Small intestine (tissue), 7 donors: ENCODE data around the gene CDKN1A. TPM values are rescaled to one million over a fixed set of nuclear protein-coding genes. Genes with fewer than 3 reads are reported as not detected.

ENCODE experiments used
- DNase-seq, 2 donors: peaks; one replicate each; pipeline versions ENCODE4 v3.0.0 to v3.0.0-alpha.2; 2013
- FAIRE-seq: peaks from 2 replicates; lab custom pipeline; 2012; peaks lifted over from hg19 to GRCh38; lab: Jason Lieb, UNC
- H3K27ac ChIP-seq, 3 donors: one replicate each; pipeline ENCODE4 v1.5.1; 2013; ENCODE audit warnings: low read length in 2 of 3, mild to moderate bottlenecking in 2 of 3, control low read depth in 1 of 3, inconsistent platforms in 1 of 3, low read depth in 1 of 3, moderate library complexity in 1 of 3
- H3K27me3 ChIP-seq, 3 donors: one replicate each; pipeline ENCODE4 v1.6.1; 2013; ENCODE audit warnings: low read length in 3 of 3, inconsistent platforms in 1 of 3; ENCODE audit not compliant: control insufficient read depth in 3 of 3, insufficient read depth in 3 of 3
- H3K36me3 ChIP-seq, 3 donors: one replicate each; pipeline ENCODE4 v1.6.1; 2013; ENCODE audit warnings: low read length in 3 of 3, inconsistent platforms in 1 of 3, low read depth in 1 of 3, mild to moderate bottlenecking in 1 of 3, moderate library complexity in 1 of 3; ENCODE audit not compliant: control insufficient read depth in 3 of 3, insufficient read depth in 2 of 3
- H3K4me1 ChIP-seq, 3 donors: one replicate each; pipeline ENCODE4 v1.6.1; 2013; ENCODE audit warnings: low read length in 2 of 3, inconsistent platforms in 1 of 3, low read depth in 1 of 3, mild to moderate bottlenecking in 1 of 3, moderate library complexity in 1 of 3; ENCODE audit not compliant: control insufficient read depth in 3 of 3, insufficient read depth in 2 of 3
- H3K4me3 ChIP-seq, 3 donors: one replicate each; pipeline ENCODE4 v1.5.1; 2013; ENCODE audit warnings: low read length in 3 of 3, control low read depth in 1 of 3, inconsistent platforms in 1 of 3, low read depth in 1 of 3, mild to moderate bottlenecking in 1 of 3, moderate library complexity in 1 of 3
- H3K9me3 ChIP-seq, 2 donors: one replicate each; pipeline ENCODE4 v1.6.1; 2013; ENCODE audit warnings: low read depth in 1 of 2, low read length in 1 of 2; ENCODE audit not compliant: control insufficient read depth in 2 of 2, insufficient read depth in 1 of 2
- WGBS, 3 donors: extraction: QIAGEN DNeasy Blood & Tissue Kit; methylation state at CpG; one replicate each; pipeline ENCODE4 v1.1.7; 2013; 5-methylcytosine and 5-hydroxymethylcytosine counted together
- polyA plus RNA-seq, 4 donors: library from polyadenylated mRNA; stranded (reverse) in 3 of 4; unstranded in 1 of 4; fragments of 200-250 nt in 3 of 4; fragments of 120-200 nt in 1 of 4; gene quantifications; one replicate each; pipeline versions ENCODE4 v1.2.1 to v1.2.3, GENCODE V29; 2013
- donor health status: healthy with polysubstance abuse.
- donor health status: control.
- donor health status: control.
- donor health status: Bipolar disorder and iron deficiency.
- donor health status: healthy.

Gene CDKN1A
- polyA plus RNA-seq, 4 donors, result 96.8 to 464 (median 292) TPM

DNA sequence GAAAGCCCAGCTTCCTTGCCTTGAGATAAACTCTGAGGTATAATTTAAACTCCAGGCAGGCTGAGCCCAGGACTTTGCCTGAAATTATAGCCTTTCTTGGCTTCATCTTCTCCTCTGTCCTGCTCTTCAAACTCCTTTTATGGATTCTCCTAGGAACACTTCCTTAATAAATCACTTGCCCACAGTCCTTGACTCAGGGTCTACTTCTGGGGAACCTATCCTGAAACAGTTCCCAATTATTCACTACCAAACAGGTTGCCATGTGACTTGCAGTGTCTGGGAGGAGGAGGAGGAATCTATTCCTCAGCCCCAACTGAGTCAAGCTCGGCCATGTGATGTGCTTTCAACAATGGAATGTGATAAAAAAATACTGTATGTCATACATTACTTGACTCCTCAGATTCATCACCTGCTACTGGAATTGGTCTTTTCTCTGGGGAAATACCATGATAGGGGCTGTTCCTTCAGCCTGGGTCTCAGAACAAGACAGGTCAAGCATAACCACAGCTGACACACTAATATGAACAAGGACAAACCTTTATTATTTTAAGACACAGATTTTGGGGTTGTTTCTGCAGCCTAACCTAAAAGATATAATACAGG, 20.5 kb upstream of the CDKN1A start:
- no peak overlapping the region for H3K4me3 ChIP-seq
- DNase-seq, result no peak
- peaks cover 0 to 32% (median 0%) of the 10 kb centered on the region in 3 donors for H3K4me1 ChIP-seq
- no peak for FAIRE-seq
- peaks cover 0 to 2% (median 0%) of the 10 kb centered on the region in 3 donors for H3K27me3 ChIP-seq
- H3K36me3 ChIP-seq, result no peaks in the 10 kb centered on the region
- H3K27ac ChIP-seq, result no peak overlapping the region
- no peaks in the 10 kb centered on the region for H3K9me3 ChIP-seq
- WGBS, 3 donors, result 59 to 79% (median 78%) methylated on average over 1 of the region's 1 CpG

DNA sequence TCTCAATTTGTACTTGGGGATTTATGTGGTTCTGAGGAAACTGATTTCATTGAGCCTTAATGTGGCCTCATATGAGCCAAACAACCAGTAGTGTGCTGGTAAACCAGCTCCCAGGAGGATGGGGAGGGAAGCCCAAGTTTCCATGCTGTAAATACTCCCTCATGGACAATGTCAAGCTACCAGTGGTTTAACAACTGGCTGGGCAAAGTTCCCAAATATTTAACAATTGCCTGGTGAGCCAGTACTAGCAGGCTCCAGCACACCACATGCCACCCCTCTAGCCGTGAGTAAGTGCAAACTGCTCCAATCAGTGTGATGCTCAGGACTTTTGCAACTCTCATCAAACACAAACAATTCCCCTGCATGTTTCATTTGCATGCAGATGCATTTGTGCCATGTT, 19.2 kb upstream of the CDKN1A start:
- WGBS, 3 donors, result 60 to 84% (median 62%) methylated on average over 1 of the region's 1 CpG

DNA sequence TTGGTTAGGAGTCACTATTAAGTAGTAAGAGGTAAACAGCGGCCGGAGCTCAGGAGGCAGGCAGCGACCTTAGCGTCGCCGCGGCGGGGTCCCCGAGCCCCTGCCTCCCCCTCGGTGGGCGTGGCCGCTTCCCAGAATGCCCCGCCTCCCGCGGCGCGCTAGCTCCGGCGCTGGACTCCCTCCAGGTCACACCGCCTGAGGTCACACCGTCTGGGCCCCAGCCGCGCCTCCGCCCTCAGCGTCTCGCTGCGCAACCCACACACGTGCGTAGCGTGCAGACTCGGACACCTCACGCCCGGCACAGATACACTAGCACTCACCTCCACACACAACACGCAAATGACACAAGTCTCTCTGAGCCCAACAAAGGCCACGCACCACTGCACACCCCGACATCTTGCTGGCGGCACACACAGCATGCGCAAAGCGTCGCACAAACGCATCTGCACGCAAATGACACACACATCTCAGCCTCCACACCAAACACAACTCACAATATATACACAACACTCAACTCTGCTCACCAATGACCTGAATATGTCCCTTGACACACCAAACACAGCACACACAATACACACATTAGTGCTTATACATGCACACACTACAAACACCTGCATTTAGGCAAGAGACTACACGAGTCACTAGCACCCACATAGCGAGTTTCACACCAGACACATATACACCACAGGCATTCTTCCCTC, 17.6 kb upstream of the CDKN1A start:
- H3K27me3 ChIP-seq, result peaks cover 0 to 2% (median 0%) of the 10 kb centered on the region in 3 donors
- peak; percentile 62 to 78 for DNase-seq
- no peaks in the 10 kb centered on the region for H3K9me3 ChIP-seq
- H3K4me1 ChIP-seq, result peaks cover 0 to 23% (median 0%) of the 10 kb centered on the region in 3 donors
- 23 to 27% (median 26%) methylated on average over 44 of the region's 44 CpGs for WGBS, 3 donors
- no peaks in the 10 kb centered on the region for H3K36me3 ChIP-seq
- H3K27ac ChIP-seq, result no peak overlapping the region
- peak overlapping the region in 2 of 3 donors; percentile 13 to 22 for H3K4me3 ChIP-seq
- FAIRE-seq, result no peak

More for the DNA sequence above, 19.2 kb upstream of the CDKN1A start:
- peaks cover 0 to 28% (median 0%) of the 10 kb centered on the region in 3 donors for H3K4me1 ChIP-seq
- H3K27me3 ChIP-seq, result peaks cover 0 to 2% (median 0%) of the 10 kb centered on the region in 3 donors
- no peak for DNase-seq
- H3K27ac ChIP-seq, result no peak overlapping the region
- no peak overlapping the region for H3K4me3 ChIP-seq
- no peaks in the 10 kb centered on the region for H3K36me3 ChIP-seq
- no peaks in the 10 kb centered on the region for H3K9me3 ChIP-seq
- no peak for FAIRE-seq

DNA sequence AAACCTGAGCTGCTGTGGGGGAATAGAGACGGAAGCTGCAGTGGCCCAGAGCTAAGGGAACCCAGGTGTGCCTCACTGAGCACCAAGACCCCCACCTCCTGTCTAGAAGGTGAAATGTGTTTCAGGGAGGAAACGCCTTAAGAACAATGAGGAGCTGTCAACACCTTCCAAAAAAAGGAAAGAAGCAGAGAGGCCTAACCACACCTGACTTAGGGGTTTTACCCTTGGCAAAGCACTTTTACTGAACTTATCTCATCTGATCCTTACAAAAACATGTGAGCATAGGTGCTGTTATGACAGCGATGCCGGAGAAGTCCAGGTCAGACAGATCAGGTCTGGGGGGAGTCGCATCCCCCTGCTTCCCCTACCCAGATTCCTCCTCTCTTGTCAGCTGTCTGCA, 16.1 kb upstream of the CDKN1A start:
- no peak for DNase-seq
- H3K9me3 ChIP-seq, result no peaks in the 10 kb centered on the region
- peaks cover 0 to 28% (median 0%) of the 10 kb centered on the region in 3 donors for H3K4me1 ChIP-seq
- WGBS, 3 donors, result 25 to 75% (median 41%) methylated on average over 5 of the region's 5 CpGs
- H3K27ac ChIP-seq, result no peak overlapping the region
- H3K4me3 ChIP-seq, result no peak overlapping the region
- H3K36me3 ChIP-seq, result no peaks in the 10 kb centered on the region
- FAIRE-seq, result no peak
- peaks cover 0 to 2% (median 0%) of the 10 kb centered on the region in 3 donors for H3K27me3 ChIP-seq

DNA sequence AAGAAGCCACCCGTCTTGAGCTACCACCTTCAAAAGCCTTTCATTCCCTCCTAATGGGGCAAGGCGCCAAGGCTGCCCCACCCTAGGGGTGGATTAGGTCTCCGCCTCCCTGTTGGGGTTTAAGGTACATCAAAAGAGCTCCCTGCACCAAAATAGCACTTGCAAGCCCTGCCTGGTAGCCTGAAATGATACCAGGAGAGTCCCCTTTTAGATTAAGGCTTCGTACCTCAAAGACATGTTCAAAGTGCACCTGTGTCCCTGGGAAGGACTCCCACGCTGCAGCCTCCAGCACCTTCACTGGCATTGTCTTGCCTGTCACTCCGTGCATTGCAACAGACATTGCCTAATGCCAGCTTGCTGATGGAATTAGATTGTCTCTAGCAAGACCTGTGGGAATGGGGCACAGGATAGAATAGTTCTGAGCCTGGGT, 15.7 kb upstream of the CDKN1A start:
- Histone ChIP-seq H3K27ac (no peak overlapping the region), H3K36me3 (no peaks in the 10 kb centered on the region), H3K4me1 (peaks cover 0 to 25% (median 0%) of the 10 kb centered on the region in 3 donors), H3K4me3 (no peak overlapping the region), H3K27me3 (peaks cover 0 to 2% (median 0%) of the 10 kb centered on the region in 3 donors), H3K9me3 (no peaks in the 10 kb centered on the region)
- DNase-seq (peak; percentile 71 to 75), FAIRE-seq (no peak)
- 9 to 61% (median 28%) methylated on average over 6 of the region's 6 CpGs for WGBS, 3 donors

DNA sequence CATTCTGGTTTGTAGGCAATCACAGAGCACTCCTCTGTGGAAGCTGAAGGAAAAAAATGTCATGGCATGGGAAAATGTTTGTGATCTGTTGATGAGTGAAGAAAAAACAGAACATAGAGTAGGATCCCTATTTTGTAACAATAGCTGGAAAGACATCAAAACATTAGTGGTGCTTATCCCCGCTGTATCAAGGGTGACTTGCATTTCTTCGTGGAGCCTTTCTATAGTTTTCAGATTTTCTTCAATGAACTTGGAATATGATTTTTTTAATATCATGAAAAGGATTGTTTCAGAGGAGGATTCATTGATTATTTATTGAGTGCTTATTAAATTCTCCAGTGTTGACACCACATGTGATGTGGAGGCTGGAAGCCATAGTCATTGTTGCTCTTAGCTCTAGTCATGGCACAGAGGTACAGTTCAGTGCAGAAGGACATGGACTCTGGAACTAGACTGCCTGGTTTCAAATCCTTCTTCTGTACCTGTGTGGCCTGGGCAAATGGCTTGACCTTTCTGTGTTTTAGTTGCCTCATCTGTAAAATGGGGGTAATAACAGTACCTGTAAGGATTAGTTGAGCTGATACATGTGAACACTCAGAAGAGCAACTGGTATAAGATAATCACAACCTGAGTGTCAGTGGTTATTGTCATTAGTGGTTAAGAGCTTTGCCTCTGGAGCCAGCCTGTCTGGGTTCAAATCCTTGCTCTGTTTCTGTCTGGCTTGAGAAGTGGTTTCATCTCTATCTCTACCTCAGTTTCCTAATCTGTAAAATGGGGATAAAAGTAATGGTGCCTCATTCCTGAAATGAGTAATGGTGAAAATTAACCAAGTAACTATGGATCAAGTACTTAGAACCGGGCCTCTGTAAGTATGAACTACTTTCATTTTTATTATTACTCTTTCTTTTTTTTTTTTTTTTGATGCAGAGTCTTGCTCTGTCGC, 14.7 kb upstream of the CDKN1A start:
- no peak overlapping the region for H3K4me3 ChIP-seq
- peaks cover 0 to 2% (median 0%) of the 10 kb centered on the region in 3 donors for H3K27me3 ChIP-seq
- no peak overlapping the region for H3K27ac ChIP-seq
- H3K4me1 ChIP-seq, result peaks cover 0 to 25% (median 0%) of the 10 kb centered on the region in 3 donors
- no peaks in the 10 kb centered on the region for H3K9me3 ChIP-seq
- whole genome bisulfite sequencing, 3 donors, result 61 to 64% (median 62%) methylated on average over 4 of the region's 4 CpGs
- DNase-seq, result peak in 1 of 2 donors; percentile 51
- H3K36me3 ChIP-seq, result no peaks in the 10 kb centered on the region
- FAIRE-seq, result no peak

DNA sequence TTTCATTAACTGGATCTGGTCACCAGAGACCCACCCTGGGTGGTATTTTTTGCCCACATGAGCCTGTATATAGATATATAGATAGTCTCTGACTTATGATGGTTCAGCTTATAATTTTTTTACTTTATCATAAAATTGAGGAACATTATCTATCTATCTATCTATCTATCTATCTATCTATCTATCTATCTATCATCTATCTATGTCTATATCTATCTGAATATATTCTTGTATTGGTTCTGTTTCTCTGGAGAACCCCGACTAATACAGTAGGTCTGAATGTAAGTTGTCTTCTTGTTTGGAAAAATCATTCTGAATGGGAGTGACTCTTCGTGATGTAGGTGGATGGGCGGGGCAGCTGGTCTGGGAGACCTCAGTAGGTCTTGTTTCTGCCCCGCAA, 13.3 kb upstream of the CDKN1A start:
- FAIRE-seq, result no peak
- no peak overlapping the region for H3K4me3 ChIP-seq
- no peaks in the 10 kb centered on the region for H3K36me3 ChIP-seq
- WGBS, 3 donors, result 89 to 95% (median 93%) methylated on average over 4 of the region's 4 CpGs
- DNase-seq, result no peak
- peaks cover 0 to 23% (median 0%) of the 10 kb centered on the region in 3 donors for H3K4me1 ChIP-seq
- no peaks in the 10 kb centered on the region for H3K9me3 ChIP-seq
- peaks cover 0 to 1% (median 0%) of the 10 kb centered on the region in 3 donors for H3K27me3 ChIP-seq
- H3K27ac ChIP-seq, result no peak overlapping the region

DNA sequence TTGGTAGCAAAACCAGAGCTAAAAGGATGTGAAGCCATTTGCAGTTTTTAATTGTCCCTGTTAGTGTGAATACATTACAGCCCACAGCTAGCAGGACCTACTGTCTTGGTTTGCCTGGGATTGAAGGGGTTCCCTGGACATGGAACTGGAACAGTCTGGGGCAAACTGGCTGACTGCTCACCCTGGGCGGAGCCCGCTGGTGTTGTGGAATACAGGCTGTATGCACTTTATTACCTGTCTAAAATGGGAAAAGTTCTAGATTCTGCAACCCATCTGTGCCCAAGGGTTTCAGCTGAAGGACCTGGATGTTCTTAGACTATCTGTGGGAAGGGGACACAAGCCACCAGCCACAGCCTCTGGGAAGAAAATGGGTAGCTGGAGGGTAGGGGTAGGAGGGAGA, 12.2 kb upstream of the CDKN1A start:
- Histone ChIP-seq H3K4me3 (no peak overlapping the region), H3K27ac (no peak overlapping the region), H3K4me1 (peaks cover 0 to 26% (median 0%) of the 10 kb centered on the region in 3 donors), H3K36me3 (no peaks in the 10 kb centered on the region), H3K27me3 (no peaks in the 10 kb centered on the region), H3K9me3 (no peaks in the 10 kb centered on the region)
- WGBS, 3 donors, result 92 to 96% (median 92%) methylated on average over 2 of the region's 2 CpGs
- DNase-seq, result no peak
- no peak for FAIRE-seq
